Left ventricle myocardium inferior (tissue), 1 donor: ENCODE measurements around the gene LCN15. TPM values are rescaled to one million over a fixed set of nuclear protein-coding genes. Genes with fewer than 3 reads are reported as not detected.
"Not testable (repeated sequence)": the region's sequence is repeated elsewhere in the genome, so short reads cannot be mapped to it uniquely, and the experiment has no call there.

ENCODE experiments used
- DNase-seq: peaks from one replicate; pipeline ENCODE4 v3.0.0-alpha.2; 2020
- H3K27ac ChIP-seq: fragments of 200-600 bp; replicated peaks from 2 replicates; pipeline ENCODE4 v1.8.0; 2021
- H3K27me3 ChIP-seq: fragments of 200-600 bp; 2 replicates; pipeline ENCODE4 v1.8.0; 2021; ENCODE audit warnings: low read depth
- H3K36me3 ChIP-seq: fragments of 200-600 bp; 2 replicates; pipeline ENCODE4 v1.8.0; 2021
- H3K4me1 ChIP-seq: fragments of 200-600 bp; 2 replicates; pipeline ENCODE4 v1.8.0; 2021
- H3K4me3 ChIP-seq: fragments of 200-600 bp; 2 replicates; pipeline ENCODE4 v1.8.0; 2021; ENCODE audit warnings: mild to moderate bottlenecking, moderate library complexity
- H3K9me3 ChIP-seq: fragments of 200-600 bp; replicated peaks from 2 replicates; pipeline ENCODE4 v1.8.0; 2021
- intact Hi-C: fragments of 100-400 bp; cut with micrococcal nuclease; formaldehyde crosslinking; loops from one replicate; pipeline ENCODE4 v1.11.0; 2022
- total RNA-seq: library from RNA; stranded (reverse); fragmentation: NEBNext Ultra II Directional; extraction: Animal tissue kit (Norgen Biotek cat#: 25700); gene quantifications from one replicate; pipeline ENCODE4 v1.2.1, GENCODE V29; 2021
- TF ChIP-seq, protein P1 (sequence below): fragments of 200-600 bp; IDR thresholded peaks from 2 replicates; pipeline ENCODE4 v1.8.0; 2021; ENCODE audit warnings: antibody characterized with exemption, mild to moderate bottlenecking, borderline replicate concordance
- donor health status: DM: no; HTN: yes; CAD: no; lungs with severe emphysema.

LCN15 gene
- total RNA-seq, 1 donor from 2014 or later, result 0.41 TPM

DNA sequence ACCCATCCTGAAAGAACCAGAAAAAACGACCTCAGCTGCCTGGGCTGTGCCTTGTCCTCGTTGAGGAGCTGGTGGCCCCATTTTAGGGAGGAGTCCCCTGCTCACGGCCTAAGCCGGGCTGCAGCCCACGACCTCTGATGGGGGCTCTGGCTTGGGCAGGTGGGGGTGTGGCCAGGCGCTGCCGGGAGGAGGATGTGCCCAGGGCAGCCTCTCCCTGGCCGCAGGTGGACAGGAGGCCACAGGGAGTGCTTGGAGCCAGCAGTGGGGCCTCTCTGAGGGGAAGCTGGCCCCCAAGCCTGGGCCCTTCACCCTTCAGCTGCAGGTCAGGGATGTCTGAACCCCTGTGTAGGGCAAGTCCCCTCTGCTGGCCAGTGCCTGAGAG lies 49.4 kb downstream of the LCN15 start:
- intact Hi-C loops, result no loop called here
- TF ChIP-seq, protein P1, sequence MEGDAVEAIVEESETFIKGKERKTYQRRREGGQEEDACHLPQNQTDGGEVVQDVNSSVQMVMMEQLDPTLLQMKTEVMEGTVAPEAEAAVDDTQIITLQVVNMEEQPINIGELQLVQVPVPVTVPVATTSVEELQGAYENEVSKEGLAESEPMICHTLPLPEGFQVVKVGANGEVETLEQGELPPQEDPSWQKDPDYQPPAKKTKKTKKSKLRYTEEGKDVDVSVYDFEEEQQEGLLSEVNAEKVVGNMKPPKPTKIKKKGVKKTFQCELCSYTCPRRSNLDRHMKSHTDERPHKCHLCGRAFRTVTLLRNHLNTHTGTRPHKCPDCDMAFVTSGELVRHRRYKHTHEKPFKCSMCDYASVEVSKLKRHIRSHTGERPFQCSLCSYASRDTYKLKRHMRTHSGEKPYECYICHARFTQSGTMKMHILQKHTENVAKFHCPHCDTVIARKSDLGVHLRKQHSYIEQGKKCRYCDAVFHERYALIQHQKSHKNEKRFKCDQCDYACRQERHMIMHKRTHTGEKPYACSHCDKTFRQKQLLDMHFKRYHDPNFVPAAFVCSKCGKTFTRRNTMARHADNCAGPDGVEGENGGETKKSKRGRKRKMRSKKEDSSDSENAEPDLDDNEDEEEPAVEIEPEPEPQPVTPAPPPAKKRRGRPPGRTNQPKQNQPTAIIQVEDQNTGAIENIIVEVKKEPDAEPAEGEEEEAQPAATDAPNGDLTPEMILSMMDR, result no peak
- no peak for DNase-seq
- H3K36me3 ChIP-seq, result no peaks in the 10 kb centered on the region
- peaks cover 62% of the 10 kb centered on the region for H3K4me1 ChIP-seq
- H3K27ac ChIP-seq, result peak overlapping the region; percentile 91
- H3K9me3 ChIP-seq, result no peaks in the 10 kb centered on the region
- H3K4me3 ChIP-seq, result peak overlapping the region; percentile 81
- no peaks in the 10 kb centered on the region for H3K27me3 ChIP-seq

DNA sequence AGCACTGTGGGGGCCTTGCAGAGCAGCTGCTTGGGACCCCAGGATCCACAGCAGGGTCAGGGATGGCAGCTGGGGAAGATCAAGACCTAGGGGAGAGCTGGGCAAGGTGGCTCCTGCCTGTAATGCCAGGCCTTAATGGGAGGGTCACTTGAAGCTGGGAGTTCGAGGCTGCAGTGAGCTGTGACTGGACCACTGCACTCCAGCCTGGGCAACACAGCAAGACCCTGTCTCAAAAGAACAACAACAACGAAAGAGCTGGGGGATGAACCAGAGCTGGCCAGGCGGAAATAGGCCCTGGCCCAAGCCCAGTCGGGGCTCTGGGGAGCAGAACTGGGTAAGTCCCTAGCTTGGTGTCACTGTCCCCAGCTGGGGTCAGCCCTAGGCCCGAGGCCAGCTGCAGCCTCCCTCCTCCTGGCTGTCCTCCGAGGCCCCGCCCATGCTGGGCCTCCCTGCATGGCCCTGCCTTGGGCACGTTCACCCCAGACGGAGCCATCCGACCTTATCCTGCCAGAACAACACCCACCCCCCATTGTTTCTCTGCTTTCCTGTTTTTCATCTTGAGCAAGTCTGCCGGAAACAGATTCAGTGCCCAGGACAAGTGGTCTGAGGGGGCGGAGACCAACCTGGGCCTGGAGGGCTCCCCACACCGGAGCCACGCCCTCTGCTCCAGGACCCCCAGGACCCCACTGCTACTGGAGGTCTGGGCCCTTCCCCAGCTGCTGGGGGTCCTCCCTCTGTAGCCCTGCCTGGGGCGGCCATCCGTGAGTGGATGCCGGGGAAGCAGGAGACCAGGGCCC lies 50.0 kb downstream of the LCN15 start:
- H3K4me3 ChIP-seq, result peak overlapping the region; percentile 81
- H3K27me3 ChIP-seq, result no peaks in the 10 kb centered on the region
- peak overlapping the region; percentile 91 for H3K27ac ChIP-seq
- H3K4me1 ChIP-seq, result peaks cover 57% of the 10 kb centered on the region
- H3K9me3 ChIP-seq, result no peaks in the 10 kb centered on the region
- TF ChIP-seq, protein P1, result no peak
- intact Hi-C loops, result no loop called here
- no peaks in the 10 kb centered on the region for H3K36me3 ChIP-seq
- peak; percentile 68 for DNase-seq

- no peaks in the 10 kb centered on the region for H3K27me3 ChIP-seq
- H3K4me1 ChIP-seq, result peaks cover 49% of the 10 kb centered on the region
- H3K36me3 ChIP-seq, result no peaks in the 10 kb centered on the region
- intact Hi-C loops, result no loop called here
- TF ChIP-seq, protein P1, result peak; percentile 24
- H3K27ac ChIP-seq, result peak overlapping the region; percentile 91
- peak overlapping the region; percentile 81 for H3K4me3 ChIP-seq
- DNase-seq, result no peak
- H3K9me3 ChIP-seq, result no peaks in the 10 kb centered on the region
Observed at GRCh38 chr9:136713550-136713949, 50.8 kb downstream of the LCN15 start.

GRCh38 chr9:136712690-136713544 lies 51.4 kb downstream of the LCN15 start:
- Histone ChIP-seq H3K36me3 (no peaks in the 10 kb centered on the region), H3K4me1 (peaks cover 48% of the 10 kb centered on the region), H3K27ac (peak overlapping the region; percentile 91), H3K4me3 (peak overlapping the region; percentile 81), H3K9me3 (no peaks in the 10 kb centered on the region), H3K27me3 (no peaks in the 10 kb centered on the region)
- TF ChIP-seq, protein P1, result no peak
- intact Hi-C loops, result no loop called here
- DNase-seq, result no peak

- Histone ChIP-seq H3K9me3 (no peaks in the 10 kb centered on the region), H3K36me3 (no peaks in the 10 kb centered on the region), H3K27ac (peak within 1 kb of the TSS; percentile 91), H3K27me3 (no peaks in the 10 kb centered on the region), H3K4me3 (peak within 1 kb of the TSS; percentile 81), H3K4me1 (peaks cover 48% of the 10 kb centered on the region)
- TF ChIP-seq, protein P1, result no peak
- no peak for DNase-seq
- intact Hi-C loops, result no loop called here
Observed at GRCh38 chr9:136711751-136712689, 52.3 kb downstream of the LCN15 start, which contains the start of gene DIPK1B. Gene DIPK1B, plus strand, starts transcription at chr9:136712572. Its CDS starts 94 bp downstream, at chr9:136712666.

GRCh38 chr9:136711219-136711648 lies 53.1 kb downstream of the LCN15 start:
- peak overlapping the region; percentile 81 for H3K4me3 ChIP-seq
- intact Hi-C loops, result not testable (repeated sequence)

More at GRCh38 chr9:136711219-136711648, 53.1 kb downstream of the LCN15 start:
- Histone ChIP-seq H3K27ac (peak overlapping the region; percentile 65), H3K4me1 (peaks cover 44% of the 10 kb centered on the region)
- DNase-seq, H3K27me3 ChIP-seq, H3K9me3 ChIP-seq, H3K36me3 ChIP-seq: not testable (repeated sequence)
